ENCODE results near the gene KIAA0513. TPM values are rescaled to one million over a fixed set of nuclear protein-coding genes. Genes with fewer than 3 reads are reported as not detected.

KIAA0513 gene
- total RNA-seq, 1 experiment from 2014 or later = 10.4 TPM

DNA sequence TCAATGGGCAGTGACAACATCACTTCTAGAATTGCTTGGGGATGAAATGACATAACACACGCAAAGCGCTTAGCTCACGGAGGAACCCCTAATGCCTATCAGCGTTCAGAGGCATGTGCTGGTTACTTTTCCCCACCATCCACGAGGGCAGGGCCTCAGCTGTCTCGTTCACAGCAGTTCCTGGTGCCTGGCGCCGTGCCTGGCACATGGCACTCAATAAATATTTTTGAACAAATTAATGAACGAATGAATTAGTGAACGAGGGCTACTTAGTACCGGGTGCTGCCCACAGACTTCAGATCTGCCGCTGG is 98.8 kb downstream of the KIAA0513 start:
- no peaks in the 10 kb centered on the region for H3K36me3 ChIP-seq
- H3K9me3 ChIP-seq (replicated peaks) = no peaks in the 10 kb centered on the region
- H3K4me3 ChIP-seq = no peak overlapping the region
- H3K4me1 ChIP-seq (replicated peaks) = peaks cover 48% of the 10 kb centered on the region
- peak overlapping the region; percentile 98 for H3K27ac ChIP-seq
- DNase-seq (ENCODE audit: low read depth in 1 of 2, low spot score in 2 of 2) = no peak
- H3K27me3 ChIP-seq (replicated peaks) = no peaks in the 10 kb centered on the region

DNA sequence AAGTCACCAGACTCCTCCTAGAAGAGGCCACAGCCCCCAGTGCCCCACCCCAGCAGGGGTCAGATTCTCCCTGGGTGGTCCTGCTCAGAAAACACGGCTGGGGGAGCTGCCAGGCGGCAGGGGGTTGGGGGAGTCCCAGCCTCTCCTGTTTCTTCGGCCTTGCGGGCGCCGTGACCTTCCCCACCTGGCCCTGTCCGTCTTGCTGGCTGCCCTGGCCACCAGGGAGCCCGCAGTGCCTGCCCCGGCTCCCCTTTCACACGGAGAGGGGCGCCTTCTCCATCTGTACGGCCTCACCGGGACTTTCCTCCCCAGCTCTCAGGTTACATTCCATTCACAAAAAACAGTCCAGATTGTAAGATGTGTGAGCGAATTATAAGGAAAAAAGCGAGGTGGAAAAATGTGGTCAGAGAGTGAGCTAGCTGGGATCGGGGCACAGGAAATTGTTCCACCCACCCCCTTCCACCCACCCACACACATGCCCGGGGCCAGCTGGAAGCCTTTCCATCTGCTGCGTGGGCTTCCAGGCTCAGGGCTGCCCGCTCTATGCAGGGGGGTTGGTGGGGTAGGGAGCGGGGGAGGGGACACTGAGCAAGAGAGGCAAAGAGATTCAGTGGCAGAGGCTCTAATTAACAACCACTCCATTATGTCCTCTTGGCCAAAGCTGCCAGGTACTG is 99.2 kb downstream of the KIAA0513 start:
- Histone ChIP-seq H3K36me3 (no peaks in the 10 kb centered on the region), H3K27ac (peak overlapping the region; percentile 98), H3K4me1 (replicated peaks) (peaks cover 48% of the 10 kb centered on the region), H3K9me3 (replicated peaks) (no peaks in the 10 kb centered on the region), H3K27me3 (replicated peaks) (no peaks in the 10 kb centered on the region), H3K4me3 (no peak overlapping the region)
- peak; percentile 89 to 94 for DNase-seq (ENCODE audit: low read depth in 1 of 2, low spot score in 2 of 2)

DNA sequence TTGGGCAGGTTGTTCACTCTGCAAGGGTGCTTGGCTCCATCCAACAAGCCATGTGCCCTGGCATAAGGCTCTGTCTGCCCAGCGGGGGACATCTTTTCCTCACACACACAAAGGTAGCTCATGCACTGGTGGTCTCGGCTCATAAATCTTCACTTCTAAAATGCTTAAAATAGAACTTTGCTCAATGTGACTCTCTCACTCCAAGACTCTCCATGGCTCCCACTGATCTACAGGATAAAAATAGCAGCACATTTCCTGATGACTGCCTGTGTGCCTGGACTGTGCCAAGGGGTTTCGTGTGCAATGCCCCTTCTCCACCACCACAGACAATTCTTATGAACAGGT is 99.8 kb downstream of the KIAA0513 start:
- Histone ChIP-seq H3K27me3 (replicated peaks) (no peaks in the 10 kb centered on the region), H3K9me3 (replicated peaks) (no peaks in the 10 kb centered on the region), H3K36me3 (no peaks in the 10 kb centered on the region), H3K4me1 (replicated peaks) (peaks cover 48% of the 10 kb centered on the region), H3K27ac (peak overlapping the region; percentile 98; the same call in 1 of the 2 replicates), H3K4me3 (no peak overlapping the region)
- DNase-seq (ENCODE audit: low read depth in 1 of 2, low spot score in 2 of 2) = no peak

DNA sequence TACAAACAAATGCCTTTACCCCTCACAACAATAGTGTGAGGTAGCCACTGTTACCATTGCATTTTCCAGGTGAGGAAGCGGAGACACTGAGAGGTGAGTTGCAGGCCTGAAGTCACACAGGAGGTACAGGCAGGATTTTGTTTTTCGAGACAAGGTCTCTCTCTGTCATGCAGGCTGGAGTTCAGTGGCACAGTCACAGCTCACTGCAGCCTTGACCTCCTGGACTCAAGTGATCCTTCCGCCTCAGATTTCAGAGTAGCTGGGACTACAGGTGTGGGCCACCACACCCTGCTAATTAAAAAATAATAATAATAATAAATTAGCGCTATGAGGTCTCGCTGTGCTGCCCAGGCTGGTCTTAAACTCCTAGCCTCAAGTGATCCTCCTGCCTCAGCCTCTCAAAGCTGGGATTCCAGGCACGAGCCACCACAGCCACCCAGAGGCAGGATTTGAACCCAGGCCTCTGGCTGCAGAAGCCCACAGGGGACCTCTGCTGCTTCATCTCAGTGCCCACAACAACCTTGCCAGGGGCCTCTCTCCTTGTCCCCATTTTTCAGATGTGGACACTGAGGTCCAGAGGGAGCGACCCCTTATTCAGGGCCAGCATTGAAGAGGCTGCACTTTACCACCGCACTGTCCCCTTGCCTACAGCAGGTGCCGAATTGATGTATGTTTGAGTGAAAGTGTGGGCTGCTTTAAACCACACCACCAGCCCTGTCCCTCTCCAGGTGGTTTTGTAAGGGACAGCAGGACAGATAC is 100.7 kb downstream of the KIAA0513 start:
- H3K36me3 ChIP-seq = no peaks in the 10 kb centered on the region
- H3K27me3 ChIP-seq (replicated peaks) = no peaks in the 10 kb centered on the region
- H3K9me3 ChIP-seq (replicated peaks) = no peaks in the 10 kb centered on the region
- no peak overlapping the region for H3K27ac ChIP-seq
- no peak overlapping the region for H3K4me3 ChIP-seq
- no peak for DNase-seq (ENCODE audit: low read depth in 1 of 2, low spot score in 2 of 2)
- peaks cover 46% of the 10 kb centered on the region for H3K4me1 ChIP-seq (replicated peaks)

- H3K9me3 ChIP-seq (replicated peaks) = no peaks in the 10 kb centered on the region
- no peaks in the 10 kb centered on the region for H3K36me3 ChIP-seq
- DNase-seq (ENCODE audit: low read depth in 1 of 2, low spot score in 2 of 2) = no peak
- no peak overlapping the region for H3K4me3 ChIP-seq
- no peak overlapping the region for H3K27ac ChIP-seq
- no peaks in the 10 kb centered on the region for H3K27me3 ChIP-seq (replicated peaks)
- H3K4me1 ChIP-seq (replicated peaks) = peaks cover 28% of the 10 kb centered on the region
Observed at GRCh38 chr16:85129876-85130704, 102.5 kb downstream of the KIAA0513 start.

GRCh38 chr16:85130705-85131028 is 103.1 kb downstream of the KIAA0513 start:
- no peak for DNase-seq (ENCODE audit: low read depth in 1 of 2, low spot score in 2 of 2)
- Histone ChIP-seq H3K27ac (no peak overlapping the region), H3K4me1 (replicated peaks) (peaks cover 29% of the 10 kb centered on the region), H3K36me3 (no peaks in the 10 kb centered on the region), H3K9me3 (replicated peaks) (no peaks in the 10 kb centered on the region), H3K4me3 (no peak overlapping the region), H3K27me3 (replicated peaks) (no peaks in the 10 kb centered on the region)

- H3K4me3 ChIP-seq = no peak overlapping the region
- no peaks in the 10 kb centered on the region for H3K27me3 ChIP-seq (replicated peaks)
- no peaks in the 10 kb centered on the region for H3K9me3 ChIP-seq (replicated peaks)
- no peak for DNase-seq (ENCODE audit: low read depth in 1 of 2, low spot score in 2 of 2)
- H3K36me3 ChIP-seq = no peaks in the 10 kb centered on the region
- H3K4me1 ChIP-seq (replicated peaks) = peaks cover 29% of the 10 kb centered on the region
- no peak overlapping the region for H3K27ac ChIP-seq
Observed at GRCh38 chr16:85132456-85133289, 105.1 kb downstream of the KIAA0513 start.

- H3K27ac ChIP-seq = no peak overlapping the region
- no peak for DNase-seq (ENCODE audit: low read depth in 1 of 2, low spot score in 2 of 2)
Observed at GRCh38 chr16:85133290-85133599, 105.7 kb downstream of the KIAA0513 start.

DNA sequence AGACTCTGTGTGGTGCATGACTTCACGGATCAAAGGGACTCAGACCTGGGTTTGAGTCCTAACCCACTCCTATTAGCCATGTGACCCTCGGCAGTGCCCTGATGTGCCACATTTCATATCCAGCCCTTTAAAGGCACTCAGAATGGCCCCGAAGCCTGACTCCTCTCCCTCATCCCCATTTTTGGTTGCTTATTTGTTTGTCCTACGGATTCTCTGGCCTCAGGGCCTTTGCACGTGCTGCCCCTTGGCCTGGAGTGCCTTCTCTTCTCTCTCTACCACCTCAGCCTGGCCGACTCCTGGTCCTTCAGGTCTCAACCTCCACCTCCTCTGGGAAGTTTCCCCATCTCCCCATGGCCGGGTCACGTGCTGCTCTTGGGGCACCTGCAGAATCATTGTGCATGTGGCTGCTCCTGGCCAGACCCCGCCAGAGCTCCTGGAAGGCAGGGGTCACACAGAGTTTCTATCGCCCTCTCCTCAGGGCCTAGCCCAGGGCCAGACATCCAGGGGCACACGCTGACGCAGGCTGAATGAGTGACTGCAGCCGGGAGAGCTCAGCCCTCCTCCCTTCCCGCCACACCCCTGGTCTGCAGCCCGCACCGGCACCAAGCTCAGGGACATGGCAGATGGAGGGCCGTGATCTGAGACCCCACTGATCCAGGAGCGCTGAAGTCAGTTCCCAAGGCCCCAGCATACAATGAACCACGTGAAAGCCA is 106.6 kb downstream of the KIAA0513 start:
- no peaks in the 10 kb centered on the region for H3K36me3 ChIP-seq
- H3K27ac ChIP-seq = no peak overlapping the region
- H3K4me1 ChIP-seq (replicated peaks) = peaks cover 30% of the 10 kb centered on the region
- H3K9me3 ChIP-seq (replicated peaks) = no peaks in the 10 kb centered on the region
- no peak for DNase-seq (ENCODE audit: low read depth in 1 of 2, low spot score in 2 of 2)
- H3K4me3 ChIP-seq = no peak overlapping the region
- H3K27me3 ChIP-seq (replicated peaks) = no peaks in the 10 kb centered on the region

More at GRCh38 chr16:85133290-85133599, 105.7 kb downstream of the KIAA0513 start:
- Histone ChIP-seq H3K36me3 (no peaks in the 10 kb centered on the region), H3K4me1 (replicated peaks) (peaks cover 30% of the 10 kb centered on the region), H3K27me3 (replicated peaks) (no peaks in the 10 kb centered on the region), H3K4me3 (no peak overlapping the region), H3K9me3 (replicated peaks) (no peaks in the 10 kb centered on the region)

- no peaks in the 10 kb centered on the region for H3K36me3 ChIP-seq
- peaks cover 30% of the 10 kb centered on the region for H3K4me1 ChIP-seq (replicated peaks)
- H3K27ac ChIP-seq = no peak overlapping the region
- H3K27me3 ChIP-seq (replicated peaks) = no peaks in the 10 kb centered on the region
- no peaks in the 10 kb centered on the region for H3K9me3 ChIP-seq (replicated peaks)
- no peak for DNase-seq (ENCODE audit: low read depth in 1 of 2, low spot score in 2 of 2)
- no peak overlapping the region for H3K4me3 ChIP-seq
Observed at GRCh38 chr16:85134789-85135142, 107.2 kb downstream of the KIAA0513 start.

GRCh38 chr16:85136213-85136701 is 108.7 kb downstream of the KIAA0513 start:
- H3K27me3 ChIP-seq (replicated peaks) = no peaks in the 10 kb centered on the region
- H3K36me3 ChIP-seq = no peaks in the 10 kb centered on the region
- no peak for DNase-seq (ENCODE audit: low read depth in 1 of 2, low spot score in 2 of 2)
- H3K4me1 ChIP-seq (replicated peaks) = peaks cover 30% of the 10 kb centered on the region
- H3K9me3 ChIP-seq (replicated peaks) = no peaks in the 10 kb centered on the region
- H3K27ac ChIP-seq = no peak overlapping the region
- H3K4me3 ChIP-seq = no peak overlapping the region

- Histone ChIP-seq H3K27me3 (replicated peaks) (no peaks in the 10 kb centered on the region), H3K4me1 (replicated peaks) (peaks cover 30% of the 10 kb centered on the region), H3K4me3 (peak overlapping the region; percentile 12), H3K36me3 (no peaks in the 10 kb centered on the region), H3K27ac (no peak overlapping the region), H3K9me3 (replicated peaks) (no peaks in the 10 kb centered on the region)
- DNase-seq (ENCODE audit: low read depth in 1 of 2, low spot score in 2 of 2) = no peak
Observed at GRCh38 chr16:85136702-85137322, 109.2 kb downstream of the KIAA0513 start.

Measured in SJSA1 (cell line).